ENCODE data around the gene MLST8. TPM values are rescaled to one million over a fixed set of nuclear protein-coding genes. Genes with fewer than 3 reads are reported as not detected.

MLST8 gene
- total and polyA plus RNA-seq, 9 donors = 7.4 to 56.2 (median 28.4) TPM

- intact Hi-C loops (cut with DNase I) = no loop called here
- no peak for TF ChIP-seq POLR2A (IDR thresholded peaks at IDR 0.05)
- no peak for TF ChIP-seq CTCF (IDR thresholded peaks at IDR 0.05)
- TF ChIP-seq EP300 (IDR thresholded peaks at IDR 0.05) = no peak
- no peaks in the 10 kb centered on the region for H3K9me3 ChIP-seq
- no peaks in the 10 kb centered on the region for H3K27me3 ChIP-seq
- H3K4me3 ChIP-seq = no peak overlapping the region
- DNase-seq = no peak
- H3K4me1 ChIP-seq (ENCODE audit: insufficient read depth) = no peaks in the 10 kb centered on the region
- WGBS, 3 donors = 80 to 85% (median 84%) methylated on average over 29 of the region's 29 CpGs
- no peak overlapping the region for H3K27ac ChIP-seq
- H3K36me3 ChIP-seq = no peaks in the 10 kb centered on the region
Measured at GRCh38 chr16:2231016-2231931, 26.0 kb downstream of the MLST8 start.

- Histone ChIP-seq H3K9me3 (no peaks in the 10 kb centered on the region), H3K27me3 (no peaks in the 10 kb centered on the region), H3K4me3 (no peak overlapping the region), H3K36me3 (no peaks in the 10 kb centered on the region), H3K4me1 (ENCODE audit: insufficient read depth) (peaks cover 7% of the 10 kb centered on the region), H3K27ac (no peak overlapping the region)
- DNase-seq = no peak
- WGBS, 3 donors = 86 to 87% (median 86%) methylated on average over 41 of the region's 41 CpGs
- TF ChIP-seq POLR2A (IDR thresholded peaks at IDR 0.05) = no peak
- no peak for TF ChIP-seq EP300 (IDR thresholded peaks at IDR 0.05)
- TF ChIP-seq CTCF (IDR thresholded peaks at IDR 0.05) = no peak
- intact Hi-C loops (cut with DNase I) = no loop called here
Measured at GRCh38 chr16:2232094-2232990, 27.1 kb downstream of the MLST8 start.

- 91 to 93% (median 91%) methylated on average over 28 of the region's 28 CpGs for WGBS, 3 donors
- H3K4me3 ChIP-seq = no peak overlapping the region
- intact Hi-C loops (cut with DNase I) = no loop called here
- H3K27me3 ChIP-seq = no peaks in the 10 kb centered on the region
- peaks cover 0 to 3% of the 10 kb centered on the region in 2 donors for H3K9me3 ChIP-seq
- H3K27ac ChIP-seq = no peak overlapping the region
- H3K36me3 ChIP-seq = no peaks in the 10 kb centered on the region
- H3K4me1 ChIP-seq (ENCODE audit: insufficient read depth) = peaks cover 7% of the 10 kb centered on the region
- DNase-seq = no peak
- TF ChIP-seq CTCF (IDR thresholded peaks at IDR 0.05) (no peak), POLR2A (IDR thresholded peaks at IDR 0.05) (no peak), EP300 (IDR thresholded peaks at IDR 0.05) (no peak)
Measured at GRCh38 chr16:2233046-2233775, 28.0 kb downstream of the MLST8 start.

All from ovary (tissue), 9 donors.